Breast epithelium (tissue), 3 donors: Measurements from ENCODE around the gene ANTXR2.

Source experiments
- POLR2A ChIP-seq: fragments of 450-650 bp; IDR thresholded peaks from one replicate; pipeline ENCODE4 v1.6.1; 2016; ENCODE audit warnings: antibody characterized with exemption, mild to moderate bottlenecking, moderate library complexity
- POLR2AphosphoS5 ChIP-seq, 3 donors: sonication (generic); formaldehyde crosslinking; IDR thresholded peaks; one replicate each; pipeline ENCODE4 v1.6.1; 2017; ENCODE audit warnings: antibody characterized with exemption in 3 of 3
- TF ChIP-seq, protein P1 (sequence below), 3 donors: fragments of 450-650 bp; IDR thresholded peaks; one replicate each; pipeline ENCODE4 v1.5.1; 2016 to 2017; ENCODE audit warnings: antibody characterized with exemption in 3 of 3, mild to moderate bottlenecking in 3 of 3, moderate library complexity in 3 of 3

DNA sequence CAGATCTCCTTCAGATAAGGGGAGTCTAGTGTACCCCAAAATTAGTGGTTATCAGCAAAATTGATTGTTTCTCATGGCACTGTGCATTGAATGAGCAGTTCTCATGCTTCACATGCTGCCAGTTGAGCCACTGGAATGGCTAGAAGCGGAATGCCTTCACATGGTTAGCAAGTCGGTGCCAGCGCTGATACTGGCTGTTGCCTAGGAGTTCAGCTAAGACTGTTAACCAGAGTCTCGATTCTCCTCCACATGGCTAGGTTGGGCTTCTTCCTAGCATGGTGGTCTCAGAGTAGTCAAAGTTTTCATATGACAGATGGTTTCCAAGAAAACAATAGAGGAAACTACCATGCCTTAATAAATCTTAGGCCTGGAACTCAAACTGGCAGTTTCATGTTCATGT lies 12.2 kb downstream of the ANTXR2 start:
- TF ChIP-seq POLR2A (no peak), POLR2AphosphoS5 (IDR thresholded peaks at IDR 0.05) (no peak)
- TF ChIP-seq, protein P1, sequence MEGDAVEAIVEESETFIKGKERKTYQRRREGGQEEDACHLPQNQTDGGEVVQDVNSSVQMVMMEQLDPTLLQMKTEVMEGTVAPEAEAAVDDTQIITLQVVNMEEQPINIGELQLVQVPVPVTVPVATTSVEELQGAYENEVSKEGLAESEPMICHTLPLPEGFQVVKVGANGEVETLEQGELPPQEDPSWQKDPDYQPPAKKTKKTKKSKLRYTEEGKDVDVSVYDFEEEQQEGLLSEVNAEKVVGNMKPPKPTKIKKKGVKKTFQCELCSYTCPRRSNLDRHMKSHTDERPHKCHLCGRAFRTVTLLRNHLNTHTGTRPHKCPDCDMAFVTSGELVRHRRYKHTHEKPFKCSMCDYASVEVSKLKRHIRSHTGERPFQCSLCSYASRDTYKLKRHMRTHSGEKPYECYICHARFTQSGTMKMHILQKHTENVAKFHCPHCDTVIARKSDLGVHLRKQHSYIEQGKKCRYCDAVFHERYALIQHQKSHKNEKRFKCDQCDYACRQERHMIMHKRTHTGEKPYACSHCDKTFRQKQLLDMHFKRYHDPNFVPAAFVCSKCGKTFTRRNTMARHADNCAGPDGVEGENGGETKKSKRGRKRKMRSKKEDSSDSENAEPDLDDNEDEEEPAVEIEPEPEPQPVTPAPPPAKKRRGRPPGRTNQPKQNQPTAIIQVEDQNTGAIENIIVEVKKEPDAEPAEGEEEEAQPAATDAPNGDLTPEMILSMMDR (IDR thresholded peaks at IDR 0.05), result no peak
